ENCODE results near the gene MZF1. TPM values are rescaled to one million over a fixed set of nuclear protein-coding genes. Genes with fewer than 3 reads are reported as not detected.

The MZF1 gene
- total and polyA plus RNA-seq, 9 of the 15 experiments (the other 6 are each of a cell fraction or from before 2014, with no cell fraction given), result 0.31 to 29.3 (median 11.5) TPM

GRCh38 chr19:58585442-58586132, 12.5 kb upstream of the MZF1 start (continued):
- TF ChIP-seq ZBTB11 (CRISPR knock-in tag; IDR thresholded peaks at IDR 0.05), result no peak
- TF ChIP-seq RAD21 (CRISPR knock-in tag; conservative IDR thresholded peaks at IDR 0.05 in 1 of 2, IDR thresholded peaks at IDR 0.05 in 1 of 2), result no peak
- no peak for TF ChIP-seq JUN (IDR thresholded peaks at IDR 0.05; ENCODE audit: borderline replicate concordance, low read depth, low read length)
- TF ChIP-seq JUN (CRISPR knock-in tag; IDR thresholded peaks at IDR 0.05; ENCODE audit: borderline replicate concordance), result no peak
- TF ChIP-seq CREB3L1 (IDR thresholded peaks at IDR 0.05; ENCODE audit: borderline replicate concordance, low read depth), result no peak
- no peak for TF ChIP-seq KLF1 (tag; IDR thresholded peaks at IDR 0.05)
- 0 out of 2 replicates have a peak, but pooled peaks have one; percentile 22 for TF ChIP-seq USF1 (CRISPR knock-in tag; IDR thresholded peaks at IDR 0.05)
- 0 out of 2 replicates have a peak, but pooled peaks have one; percentile 39 for TF ChIP-seq SMARCA5 (IDR thresholded peaks at IDR 0.05)
- no peak for TF ChIP-seq ZNF232 (CRISPR knock-in tag; IDR thresholded peaks at IDR 0.05)
- no peak for TF ChIP-seq ARID1B (IDR thresholded peaks at IDR 0.05)
- TF ChIP-seq BHLHE40 (IDR thresholded peaks at IDR 0.05; ENCODE audit: low read length), result peak; percentile 80
- no peak for TF ChIP-seq RFX1 (IDR thresholded peaks at IDR 0.05)
- TF ChIP-seq PRMT5 (CRISPR knock-in tag; IDR thresholded peaks at IDR 0.05), result no peak

Data from K562 (cell line).